ENCODE results near the gene IPMK.

The IPMK gene

DNA sequence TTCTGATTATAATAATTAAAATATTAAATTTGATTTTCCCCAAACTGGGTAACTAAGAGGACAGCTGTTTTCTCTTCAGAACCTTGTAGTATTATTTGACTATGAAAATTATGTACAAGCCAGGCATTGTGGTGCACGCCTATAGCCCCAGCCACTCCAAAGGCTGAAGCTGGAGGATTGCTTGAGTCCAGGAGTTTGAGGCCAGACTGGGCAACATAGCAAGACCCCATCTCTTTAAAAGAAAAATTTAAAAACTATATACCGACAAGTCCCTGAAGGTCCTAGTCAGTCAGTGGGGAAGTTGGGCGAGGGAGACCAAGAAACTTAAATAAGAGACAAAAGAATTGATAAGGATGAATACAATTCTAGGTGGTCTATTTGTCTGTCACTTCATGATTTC is 40.0 kb upstream of the IPMK start:
- no peak for TF ChIP-seq ZFP3 (CRISPR knock-in tag; IDR thresholded peaks at IDR 0.05)
- no peak for TF ChIP-seq RARB (CRISPR knock-in tag; IDR thresholded peaks at IDR 0.05)
- TF ChIP-seq, protein P1, sequence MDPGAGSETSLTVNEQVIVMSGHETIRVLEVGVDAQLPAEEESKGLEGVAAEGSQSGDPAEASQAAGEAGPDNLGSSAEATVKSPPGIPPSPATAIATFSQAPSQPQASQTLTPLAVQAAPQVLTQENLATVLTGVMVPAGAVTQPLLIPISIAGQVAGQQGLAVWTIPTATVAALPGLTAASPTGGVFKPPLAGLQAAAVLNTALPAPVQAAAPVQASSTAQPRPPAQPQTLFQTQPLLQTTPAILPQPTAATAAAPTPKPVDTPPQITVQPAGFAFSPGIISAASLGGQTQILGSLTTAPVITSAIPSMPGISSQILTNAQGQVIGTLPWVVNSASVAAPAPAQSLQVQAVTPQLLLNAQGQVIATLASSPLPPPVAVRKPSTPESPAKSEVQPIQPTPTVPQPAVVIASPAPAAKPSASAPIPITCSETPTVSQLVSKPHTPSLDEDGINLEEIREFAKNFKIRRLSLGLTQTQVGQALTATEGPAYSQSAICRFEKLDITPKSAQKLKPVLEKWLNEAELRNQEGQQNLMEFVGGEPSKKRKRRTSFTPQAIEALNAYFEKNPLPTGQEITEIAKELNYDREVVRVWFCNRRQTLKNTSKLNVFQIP (CRISPR knock-in tag; IDR thresholded peaks at IDR 0.05; ENCODE audit: borderline replicate concordance, low read depth), result no peak
- TF ChIP-seq CSDC2 (CRISPR knock-in tag; IDR thresholded peaks at IDR 0.05), result no peak
- no peak for TF ChIP-seq ISL1 (CRISPR knock-in tag; IDR thresholded peaks at IDR 0.05)
- TF ChIP-seq ARNTL (CRISPR knock-in tag; IDR thresholded peaks at IDR 0.05; ENCODE audit: borderline replicate concordance, low read depth), result no peak
- TF ChIP-seq ZNF70 (CRISPR knock-in tag; IDR thresholded peaks at IDR 0.05), result no peak
- TF ChIP-seq SNAI2 (CRISPR knock-in tag; IDR thresholded peaks at IDR 0.05), result no peak
- TF ChIP-seq, protein P2, sequence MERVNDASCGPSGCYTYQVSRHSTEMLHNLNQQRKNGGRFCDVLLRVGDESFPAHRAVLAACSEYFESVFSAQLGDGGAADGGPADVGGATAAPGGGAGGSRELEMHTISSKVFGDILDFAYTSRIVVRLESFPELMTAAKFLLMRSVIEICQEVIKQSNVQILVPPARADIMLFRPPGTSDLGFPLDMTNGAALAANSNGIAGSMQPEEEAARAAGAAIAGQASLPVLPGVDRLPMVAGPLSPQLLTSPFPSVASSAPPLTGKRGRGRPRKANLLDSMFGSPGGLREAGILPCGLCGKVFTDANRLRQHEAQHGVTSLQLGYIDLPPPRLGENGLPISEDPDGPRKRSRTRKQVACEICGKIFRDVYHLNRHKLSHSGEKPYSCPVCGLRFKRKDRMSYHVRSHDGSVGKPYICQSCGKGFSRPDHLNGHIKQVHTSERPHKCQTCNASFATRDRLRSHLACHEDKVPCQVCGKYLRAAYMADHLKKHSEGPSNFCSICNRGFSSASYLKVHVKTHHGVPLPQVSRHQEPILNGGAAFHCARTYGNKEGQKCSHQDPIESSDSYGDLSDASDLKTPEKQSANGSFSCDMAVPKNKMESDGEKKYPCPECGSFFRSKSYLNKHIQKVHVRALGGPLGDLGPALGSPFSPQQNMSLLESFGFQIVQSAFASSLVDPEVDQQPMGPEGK (CRISPR knock-in tag; IDR thresholded peaks at IDR 0.05; ENCODE audit: borderline replicate concordance), result no peak

DNA sequence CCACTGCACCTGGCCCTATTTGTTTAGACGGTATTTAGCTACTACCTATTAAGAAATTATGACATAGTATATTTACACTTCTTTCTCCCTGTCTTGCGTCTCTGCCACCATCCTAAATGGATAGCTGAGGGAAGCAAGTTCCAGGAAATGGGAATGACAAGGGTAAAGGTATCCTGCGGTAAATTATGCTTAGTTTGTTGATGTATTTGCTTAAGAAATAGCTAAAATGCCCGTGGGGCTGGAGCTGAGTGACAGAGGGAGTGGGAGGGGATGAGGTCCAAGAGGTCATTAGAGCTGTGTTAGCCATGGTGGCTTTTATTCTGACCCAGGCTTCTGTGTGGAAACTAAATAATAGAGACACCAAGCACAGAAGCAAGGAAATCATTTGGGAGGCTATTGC is 38.1 kb upstream of the IPMK start:
- no peak for TF ChIP-seq ZFP3 (CRISPR knock-in tag; IDR thresholded peaks at IDR 0.05)
- TF ChIP-seq, protein P2 (CRISPR knock-in tag; IDR thresholded peaks at IDR 0.05; ENCODE audit: borderline replicate concordance), result no peak
- no peak for TF ChIP-seq CSDC2 (CRISPR knock-in tag; IDR thresholded peaks at IDR 0.05)
- no peak for TF ChIP-seq ZNF565 (CRISPR knock-in tag; conservative IDR thresholded peaks at IDR 0.05; ENCODE audit: low read depth)
- TF ChIP-seq BACH2 (CRISPR knock-in tag; IDR thresholded peaks at IDR 0.05; ENCODE audit: borderline replicate concordance), result no peak
- no peak for TF ChIP-seq OSR1 (CRISPR knock-in tag; IDR thresholded peaks at IDR 0.05)
- TF ChIP-seq, protein P3, sequence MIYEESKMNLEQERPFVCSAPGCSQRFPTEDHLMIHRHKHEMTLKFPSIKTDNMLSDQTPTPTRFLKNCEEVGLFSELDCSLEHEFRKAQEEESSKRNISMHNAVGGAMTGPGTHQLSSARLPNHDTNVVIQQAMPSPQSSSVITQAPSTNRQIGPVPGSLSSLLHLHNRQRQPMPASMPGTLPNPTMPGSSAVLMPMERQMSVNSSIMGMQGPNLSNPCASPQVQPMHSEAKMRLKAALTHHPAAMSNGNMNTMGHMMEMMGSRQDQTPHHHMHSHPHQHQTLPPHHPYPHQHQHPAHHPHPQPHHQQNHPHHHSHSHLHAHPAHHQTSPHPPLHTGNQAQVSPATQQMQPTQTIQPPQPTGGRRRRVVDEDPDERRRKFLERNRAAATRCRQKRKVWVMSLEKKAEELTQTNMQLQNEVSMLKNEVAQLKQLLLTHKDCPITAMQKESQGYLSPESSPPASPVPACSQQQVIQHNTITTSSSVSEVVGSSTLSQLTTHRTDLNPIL (CRISPR knock-in tag; IDR thresholded peaks at IDR 0.05; ENCODE audit: low read depth), result no peak
- TF ChIP-seq, protein P1 (CRISPR knock-in tag; IDR thresholded peaks at IDR 0.05; ENCODE audit: borderline replicate concordance, low read depth), result no peak
- TF ChIP-seq ZNF8 (CRISPR knock-in tag; IDR thresholded peaks at IDR 0.05), result no peak
- TF ChIP-seq ZFP30 (CRISPR knock-in tag; IDR thresholded peaks at IDR 0.05), result no peak
- TF ChIP-seq TOX (CRISPR knock-in tag; IDR thresholded peaks at IDR 0.05; ENCODE audit: borderline replicate concordance), result no peak
- ATAC-seq, result no peak

More for the DNA sequence above, 40.0 kb upstream of the IPMK start:
- ATAC-seq, result no peak

DNA sequence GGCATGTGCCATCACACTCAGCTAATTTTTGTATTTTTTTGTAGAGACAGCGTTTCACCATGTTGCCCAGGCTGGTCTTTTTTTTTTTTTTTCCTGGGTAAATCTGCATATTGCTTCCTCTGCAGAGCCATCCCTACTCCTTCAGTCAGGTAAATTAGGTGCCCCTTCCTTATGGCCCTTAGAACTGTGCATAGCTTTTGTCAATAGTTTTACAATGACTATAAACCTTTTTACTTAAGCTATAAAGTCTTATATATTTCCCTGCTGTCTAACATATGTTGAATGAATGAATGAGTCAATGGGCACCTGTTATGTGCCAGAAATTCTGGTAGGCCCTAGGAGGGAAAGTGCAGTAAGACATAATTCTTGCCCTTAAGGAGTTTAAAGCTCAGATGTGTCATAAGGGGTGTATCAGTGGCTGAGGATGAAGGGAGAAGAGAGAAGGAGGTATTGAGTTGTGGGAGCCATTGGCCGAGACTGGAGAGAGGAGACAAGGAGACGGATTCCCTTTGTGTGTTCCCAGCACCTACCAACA is 36.5 kb upstream of the IPMK start:
- no peak for ATAC-seq
- no peak for TF ChIP-seq OSR1 (CRISPR knock-in tag; IDR thresholded peaks at IDR 0.05)
- TF ChIP-seq CSDC2 (CRISPR knock-in tag; IDR thresholded peaks at IDR 0.05), result no peak
- TF ChIP-seq, protein P1 (CRISPR knock-in tag; IDR thresholded peaks at IDR 0.05; ENCODE audit: borderline replicate concordance, low read depth), result no peak
- TF ChIP-seq PPARA (CRISPR knock-in tag; IDR thresholded peaks at IDR 0.05; ENCODE audit: borderline replicate concordance), result no peak
- TF ChIP-seq TCF4 (CRISPR knock-in tag; IDR thresholded peaks at IDR 0.05; ENCODE audit: borderline replicate concordance), result no peak
- no peak for TF ChIP-seq ZC3H10 (CRISPR knock-in tag; IDR thresholded peaks at IDR 0.05)
- no peak for TF ChIP-seq GLIS3 (CRISPR knock-in tag; IDR thresholded peaks at IDR 0.05)
- TF ChIP-seq, protein P3 (CRISPR knock-in tag; IDR thresholded peaks at IDR 0.05; ENCODE audit: low read depth), result no peak
- TF ChIP-seq ZFP30 (CRISPR knock-in tag; IDR thresholded peaks at IDR 0.05), result no peak
- TF ChIP-seq RARB (CRISPR knock-in tag; IDR thresholded peaks at IDR 0.05), result no peak
- TF ChIP-seq, protein P2 (CRISPR knock-in tag; IDR thresholded peaks at IDR 0.05; ENCODE audit: borderline replicate concordance), result no peak
